Activated naive CD4-positive, alpha-beta T cell (primary cell): ENCODE measurements around the gene PHKG1.
A peak's percentile ranks its signal among the peaks of the same experiment; 100 is the strongest.
"Not testable (repeated sequence)": the region's sequence is repeated elsewhere in the genome, so short reads cannot be mapped to it uniquely, and the experiment has no call there.

Source experiments
- DNase-seq, 4 experiments: peaks; one replicate each; lab custom pipeline; 2025; lab: John Stamatoyannopoulos, UW

PHKG1 gene

GRCh38 chr7:56045758-56046157 is 47.0 kb downstream of the PHKG1 start:
- DNase-seq: not testable (repeated sequence)

- no peak for DNase-seq
These were observed 52.0 kb downstream of the PHKG1 start for GRCh38 chr7:56040730-56041129.

GRCh38 chr7:56033671-56034432 is 58.9 kb downstream of the PHKG1 start:
- peak; percentile 13 to 73 (median 35) for DNase-seq

DNA sequence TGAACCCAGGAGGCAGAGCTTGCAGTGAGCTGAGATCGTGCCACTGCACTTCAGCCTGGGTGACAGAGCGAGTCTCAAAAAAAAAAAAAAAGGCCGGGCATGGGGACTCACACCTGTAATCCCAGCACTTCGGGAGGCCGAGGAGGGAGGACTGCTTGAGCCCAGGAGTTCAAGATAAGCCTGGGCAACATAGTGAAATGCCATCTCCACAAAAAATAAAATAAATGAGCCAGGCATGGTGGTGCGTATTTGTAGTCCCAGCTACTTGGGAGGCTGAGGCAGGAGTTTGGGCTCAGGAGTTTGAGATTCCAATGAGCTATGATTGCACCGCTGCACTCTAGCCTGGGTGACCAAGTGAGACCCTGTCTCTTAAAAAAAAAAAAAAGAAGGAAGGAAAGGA is 60.2 kb downstream of the PHKG1 start:
- not testable (repeated sequence) for DNase-seq

DNA sequence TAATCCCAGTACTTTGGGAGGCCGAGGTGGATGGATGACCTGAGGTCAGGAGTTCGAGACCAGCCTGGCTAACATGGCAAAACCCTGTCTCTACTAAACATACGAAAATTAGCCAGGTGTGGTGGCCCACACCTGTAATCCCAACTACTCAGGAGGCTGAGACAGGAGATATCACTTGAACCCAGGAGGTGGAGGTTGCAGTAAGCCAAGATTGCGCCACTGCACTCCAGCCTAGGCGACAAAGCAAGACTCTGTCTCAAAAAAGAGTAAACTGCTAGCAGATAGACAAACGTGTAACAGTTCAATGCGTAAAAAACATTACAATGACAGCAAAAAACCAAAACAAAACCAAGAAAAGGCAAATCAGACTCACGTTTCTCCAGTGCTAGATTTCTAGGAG is 61.2 kb downstream of the PHKG1 start:
- DNase-seq: not testable (repeated sequence)

DNA sequence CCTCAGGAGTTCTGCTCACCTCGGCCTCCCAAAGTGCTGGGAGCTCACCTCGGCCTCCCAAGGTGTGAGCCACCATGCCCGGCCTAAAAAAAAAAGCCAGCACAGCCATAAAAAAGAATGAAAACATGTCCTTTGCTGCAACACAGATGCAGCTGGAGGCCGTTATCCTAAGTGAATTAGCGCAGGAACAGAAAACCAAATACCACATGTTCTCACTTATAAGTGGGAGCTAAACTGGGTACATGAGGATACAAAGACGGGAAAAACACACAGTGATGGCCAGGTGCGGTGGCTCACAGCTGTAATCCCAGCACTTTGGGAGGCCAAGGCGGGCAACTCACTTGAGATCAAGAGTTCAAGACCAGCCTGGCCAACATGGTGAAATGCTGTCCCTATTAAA is 62.4 kb downstream of the PHKG1 start:
- DNase-seq: no peak
